GM12872 (cell line): ENCODE data around the gene CCT6A.

Source experiments
- CTCF ChIP-seq: IDR thresholded peaks from 3 replicates; pipeline ENCODE4 v1.5.1; 2011; ENCODE audit warnings: low read depth, mild to moderate bottlenecking, low read length, moderate library complexity; ENCODE audit not compliant: insufficient read depth

Gene CCT6A

DNA sequence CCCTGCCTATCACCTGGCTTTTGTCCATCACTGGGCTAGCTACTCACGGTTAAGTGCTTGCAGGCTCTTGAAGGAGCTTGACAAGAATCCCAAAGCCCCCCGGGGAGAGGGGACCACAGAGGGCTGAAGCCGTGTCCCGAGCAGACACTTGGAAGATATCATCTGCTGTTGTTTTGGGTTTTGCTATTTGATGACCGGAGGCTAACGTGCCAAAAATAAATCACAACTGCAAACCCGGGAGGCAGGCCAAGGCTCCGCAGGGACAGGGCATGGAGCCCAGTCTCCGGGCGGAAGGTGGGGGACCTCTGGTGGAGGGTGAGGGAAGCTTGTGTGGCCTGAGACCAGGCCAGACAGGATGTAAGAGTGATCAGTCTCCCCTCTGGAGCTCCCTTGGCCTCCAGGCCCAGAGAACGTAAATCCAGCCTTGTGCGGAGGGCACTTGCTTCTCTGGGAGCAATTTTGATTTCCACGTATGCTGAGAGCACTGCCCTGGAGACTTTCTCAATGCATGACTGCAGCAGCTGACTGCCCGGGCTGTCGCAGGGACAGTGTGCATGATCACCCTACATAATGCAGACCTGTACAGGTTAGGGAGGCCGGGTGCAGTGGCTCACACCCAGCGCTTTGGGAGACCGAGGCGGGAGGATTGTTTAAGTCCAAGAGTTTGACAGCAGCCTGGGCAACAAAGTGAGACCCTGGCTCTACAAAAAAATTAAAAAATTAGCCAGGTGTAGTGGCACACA is 41.4 kb downstream of the CCT6A start, which contains the start of gene PHKG1:
TSS of gene PHKG1 (minus strand) at position 164 of the 743 bp plus-strand sequence. CDS start 4,011 bp downstream, outside the sequence.
- TF ChIP-seq CTCF = 0 out of 3 replicates have a peak, but pooled peaks have one; percentile 3

- no peak for TF ChIP-seq CTCF
Measured at GRCh38 chr7:56097700-56098099, 46.1 kb downstream of the CCT6A start.

- TF ChIP-seq CTCF = no peak
Measured at GRCh38 chr7:56099653-56100052, 48.1 kb downstream of the CCT6A start.

GRCh38 chr7:56105508-56105907 is 53.9 kb downstream of the CCT6A start:
- TF ChIP-seq CTCF = no peak

GRCh38 chr7:56106108-56107073 is 54.8 kb downstream of the CCT6A start, which contains the start of gene CHCHD2:
Gene CHCHD2 (minus strand): TSS chr7:56106476. CDS start chr7:56106413, 63 bp downstream.
- TF ChIP-seq CTCF = no peak

DNA sequence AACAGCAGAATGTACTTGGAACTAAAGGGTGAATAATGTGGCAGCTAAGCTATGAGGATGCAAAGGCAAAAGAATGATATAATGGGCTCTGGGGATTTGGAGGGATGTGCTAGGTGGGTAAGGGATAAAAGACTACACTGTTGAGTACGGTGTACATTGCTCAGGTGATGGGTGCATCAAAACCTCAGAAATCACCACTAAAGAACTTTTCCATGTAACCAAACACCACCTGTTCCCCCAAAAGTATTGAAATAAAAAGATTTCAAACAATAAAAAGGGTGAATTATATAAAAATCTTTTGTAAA is 56.3 kb downstream of the CCT6A start:
- no peak for TF ChIP-seq CTCF

DNA sequence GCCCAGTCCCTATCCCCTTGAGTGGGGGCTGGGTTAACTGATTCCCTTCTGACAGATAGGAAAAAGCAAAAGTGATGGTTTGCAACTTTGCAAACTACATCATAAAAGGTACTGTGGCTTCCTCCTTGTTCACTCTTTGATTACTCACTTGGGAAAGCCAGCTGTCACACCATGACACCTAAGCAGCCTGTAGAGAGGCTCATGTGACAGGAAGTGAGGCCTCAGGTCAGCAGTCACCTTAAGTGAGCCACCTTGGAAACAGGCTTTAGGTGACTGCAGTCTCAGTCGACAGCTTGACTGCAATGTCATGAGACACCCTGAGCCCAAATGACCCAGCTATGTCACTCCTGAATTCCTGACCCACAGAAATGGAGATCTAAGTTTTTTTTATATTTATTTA is 59.0 kb downstream of the CCT6A start:
- no peak for TF ChIP-seq CTCF
